HCT116 (cell line): ENCODE measurements around the gene NEK3. TPM values are rescaled to one million over a fixed set of nuclear protein-coding genes. Genes with fewer than 3 reads are reported as not detected.

ENCODE experiments used
- ATAC-seq: fragments of 200-7000 bp; cut with Tn5 transposase; 2 replicates; pipeline ENCODE4 v1.9.1; 2020; ENCODE audit warnings: mild to moderate bottlenecking, moderate library complexity
- BruUV-seq: library from RNA; stranded (reverse); fragments of 400-500 nt; replicated peaks from 2 replicates; lab custom pipeline; 2021; lab: Mats Ljungman, UMichigan
- CTCF ChIA-PET: fragments of 300-600 bp; sonication (Branson Sonifier 250); formaldehyde crosslinking; loops from one replicate; lab custom pipeline; 2021; ENCODE audit warnings: antibody characterized with exemption; lab: Charles Lee
- POLR2A ChIA-PET: fragments of 300-600, 350-600 bp; sonication (Branson Sonifier 250); formaldehyde crosslinking; loops from one replicate; lab custom pipeline; 2021; ENCODE audit warnings: antibody characterized with exemption; lab: Charles Lee
- RAD21 ChIA-PET, 2 experiments: fragments of 300-600 bp; sonication (Branson Sonifier 250); formaldehyde crosslinking; loops; one replicate each; lab custom pipeline; 2023; ENCODE audit warnings: low total read pairs in 2 of 2; ENCODE audit not compliant: uncharacterized antibody in 2 of 2, unreplicated experiment in 2 of 2, low non-redundant PET in 1 of 2; lab: Charles Lee
- DNase-seq: peaks from one replicate; pipeline ENCODE4 v3.0.0-alpha.2; 2010; ENCODE audit warnings: low read depth, low spot score
- H2AFZ ChIP-seq: fragments of 200-600 bp; shearing (Covaris generic), sonication (generic); 2 replicates; pipeline ENCODE4 v1.6.1; 2017; ENCODE audit warnings: low read depth, mixed run types, mixed read lengths, antibody characterized with exemption, low read length; ENCODE audit not compliant: poor library complexity, severe bottlenecking
- H3K27ac ChIP-seq: 2 replicates; pipeline ENCODE4 v1.5.1; 2012; ENCODE audit warnings: low read depth, low read length
- H3K27me3 ChIP-seq: fragments of 200-600 bp; sonication (generic); 2 replicates; pipeline ENCODE4 v1.6.1; 2016; ENCODE audit warnings: mixed run types, low read length, mixed read lengths; ENCODE audit not compliant: insufficient read depth
- H3K36me3 ChIP-seq, 2 experiments: fragments of 200-500 bp in 1 of 2; fragments of 200-600 bp in 1 of 2; sonication (Bioruptor generic) in 1 of 2; sonication (generic) in 1 of 2; 2 replicates each; pipeline versions ENCODE4 v1.5.1 to v1.6.1; 2014 to 2016; ENCODE audit warnings: low read length in 2 of 2, inconsistent platforms in 1 of 2, mixed read lengths in 1 of 2, mixed run types in 1 of 2; ENCODE audit not compliant: insufficient read depth in 2 of 2, control insufficient read depth in 1 of 2
- H3K4me1 ChIP-seq, 2 experiments: fragments of 200-600 bp in 1 of 2; sonication (generic) in 1 of 2; 2 replicates each; pipeline versions ENCODE4 v1.5.1 to v1.6.1; 2012 to 2017; ENCODE audit warnings: low read length in 2 of 2, inconsistent platforms in 1 of 2, mild to moderate bottlenecking in 1 of 2, mixed read lengths in 1 of 2, mixed run types in 1 of 2, moderate library complexity in 1 of 2; ENCODE audit not compliant: insufficient read depth in 2 of 2, control insufficient read depth in 1 of 2
- H3K4me2 ChIP-seq: fragments of 200-600 bp; sonication (generic); 2 replicates; pipeline ENCODE4 v1.6.1; 2017; ENCODE audit warnings: mixed run types, low read length, mixed read lengths
- H3K4me3 ChIP-seq, 2 experiments: fragments of 200-600 bp in 1 of 2; sonication (generic) in 1 of 2; replicated peaks in 1 of 2; 2 replicates each; pipeline ENCODE4 v1.5.1; 2011 to 2016; ENCODE audit warnings: low read length in 2 of 2, control low read depth in 1 of 2, low read depth in 1 of 2, mild to moderate bottlenecking in 1 of 2, mixed read lengths in 1 of 2, mixed run types in 1 of 2
- H3K79me2 ChIP-seq: fragments of 200-600 bp; sonication (generic); 2 replicates; pipeline ENCODE4 v1.6.1; 2017; ENCODE audit warnings: mild to moderate bottlenecking, mixed run types, low read length, moderate library complexity, mixed read lengths; ENCODE audit not compliant: insufficient read depth
- H3K9ac ChIP-seq: fragments of 200-600 bp; sonication (generic); 2 replicates; pipeline ENCODE4 v1.6.1; 2016; ENCODE audit warnings: low read length, mixed read lengths
- H3K9me2 ChIP-seq: fragments of 200-600 bp; sonication (generic), shearing (Covaris generic); 2 replicates; pipeline ENCODE4 v1.6.1; 2017; ENCODE audit warnings: mixed run types, mild to moderate bottlenecking, moderate library complexity; ENCODE audit not compliant: insufficient read depth
- H3K9me3 ChIP-seq, 2 experiments: fragments of 200-500 bp in 1 of 2; fragments of 200-600 bp in 1 of 2; sonication (Bioruptor generic) in 1 of 2; sonication (generic) in 1 of 2; 2 replicates each; pipeline ENCODE4 v1.6.1; 2014 to 2017; ENCODE audit warnings: low read length in 2 of 2, mixed read lengths in 2 of 2, inconsistent platforms in 1 of 2, low read depth in 1 of 2, mild to moderate bottlenecking in 1 of 2, mixed run types in 1 of 2, moderate library complexity in 1 of 2; ENCODE audit not compliant: control insufficient read depth in 1 of 2, insufficient read depth in 1 of 2
- H4K20me1 ChIP-seq: fragments of 200-600 bp; sonication (generic), shearing (Covaris generic); 2 replicates; pipeline ENCODE4 v1.6.1; 2017; ENCODE audit warnings: mixed run types, mild to moderate bottlenecking, moderate library complexity; ENCODE audit not compliant: insufficient read depth
- EGR1 ChIP-seq: IDR thresholded peaks from 2 replicates; pipeline ENCODE4 v1.6.1; 2012; ENCODE audit warnings: low read depth
- ELF1 ChIP-seq: IDR thresholded peaks from 2 replicates; pipeline ENCODE4 v1.6.1; 2012; ENCODE audit warnings: low read depth, borderline replicate concordance
- EZH2 ChIP-seq: fragments of 200-600 bp; sonication (generic); IDR thresholded peaks from 2 replicates; pipeline ENCODE4 v1.6.1; 2017; ENCODE audit warnings: antibody characterized with exemption, mixed run types
- FOSL1 ChIP-seq: IDR thresholded peaks from 2 replicates; pipeline ENCODE4 v1.6.1; 2012; ENCODE audit warnings: low read depth
- POLR2AphosphoS5 ChIP-seq: IDR thresholded peaks from 2 replicates; pipeline ENCODE4 v1.6.1; 2011; ENCODE audit warnings: mild to moderate bottlenecking, low read depth, low read length, moderate library complexity
- RAD21 ChIP-seq: IDR thresholded peaks from 2 replicates; pipeline ENCODE4 v1.6.1; 2012; ENCODE audit warnings: low read depth, mild to moderate bottlenecking
- TCF7L2 ChIP-seq: IDR thresholded peaks from 2 replicates; pipeline ENCODE4 v1.7.0; 2011; ENCODE audit warnings: borderline replicate concordance, inconsistent platforms; ENCODE audit not compliant: insufficient read depth, insufficient read length; ENCODE audit errors: extremely low read depth
- intact Hi-C: fragments of 100-400 bp; cut with micrococcal nuclease; formaldehyde crosslinking; loops from 2 replicates; pipeline ENCODE4 v1.10.0; 2022
- total RNA-seq: library from RNA; stranded (reverse); gene quantifications from one replicate; pipeline ENCODE4 v1.2.1, GENCODE V29; 2021; ENCODE audit not compliant: unreplicated experiment
- TF ChIP-seq, protein P1 (sequence below), 3 experiments: fragments of 200-600 bp in 1 of 3; sonication (generic) in 1 of 3; IDR thresholded peaks in 2 of 3; conservative IDR thresholded peaks in 1 of 3; 2 replicates each; pipeline ENCODE4 v1.5.1; 2012 to 2017; ENCODE audit warnings: low read depth in 2 of 3, low read length in 2 of 3, antibody characterized with exemption in 1 of 3, borderline replicate concordance in 1 of 3, control low read depth in 1 of 3, mild to moderate bottlenecking in 1 of 3, mixed read lengths in 1 of 3, mixed run types in 1 of 3, moderate library complexity in 1 of 3; ENCODE audit not compliant: insufficient read depth in 1 of 3

The NEK3 gene
- total RNA-seq, 1 experiment from 2014 or later = 15.7 TPM

DNA sequence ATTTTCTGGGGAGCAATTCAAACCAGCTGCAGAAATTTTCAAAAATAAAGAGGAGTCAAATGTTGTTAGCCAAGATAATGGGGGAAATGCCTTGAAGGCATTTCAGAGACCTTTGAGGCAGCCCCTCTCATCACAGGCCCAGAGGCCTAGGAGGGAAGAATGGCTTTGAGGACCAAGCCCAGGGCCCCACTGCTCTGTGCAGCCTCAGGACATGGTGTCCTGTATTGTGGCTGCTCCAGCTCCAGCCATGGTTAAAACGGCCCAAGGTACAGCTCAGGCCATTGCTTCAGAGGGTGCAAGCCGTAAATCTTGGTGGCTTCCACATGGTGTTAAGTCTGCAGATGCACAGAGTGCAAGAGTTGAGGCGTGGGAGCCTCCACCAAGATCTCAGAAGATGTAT lies 62.6 kb downstream of the NEK3 start:
- TF ChIP-seq POLR2AphosphoS5 = no peak
- TF ChIP-seq TCF7L2 = no peak
- TF ChIP-seq FOSL1 = no peak
- no peak for TF ChIP-seq EGR1
- TF ChIP-seq RAD21 = no peak
- H3K4me1 ChIP-seq = no peaks in the 10 kb centered on the region
- H3K9me3 ChIP-seq = no peaks in the 10 kb centered on the region
- H3K9me2 ChIP-seq = no peaks in the 10 kb centered on the region
- no peaks in the 10 kb centered on the region for H4K20me1 ChIP-seq
- no peak overlapping the region for H2AFZ ChIP-seq
- ChIA-PET RAD21 (no interaction called here), CTCF (interaction anchor here (1.0 kb wide), 1 partner anchor 8 kb away, joined by 3 read pairs; no protein-coding TSS in a partner anchor), POLR2A (no interaction called here)
- H3K27me3 ChIP-seq = no peaks in the 10 kb centered on the region
- no peaks in the 10 kb centered on the region for H3K79me2 ChIP-seq
- H3K27ac ChIP-seq = no peak overlapping the region
- no peaks in the 10 kb centered on the region for H3K36me3 ChIP-seq
- BruUV-seq = no TSS peak
- DNase-seq = no peak
- no peak overlapping the region for H3K9ac ChIP-seq
- no peak overlapping the region for H3K4me3 ChIP-seq
- no peak for ATAC-seq
- H3K4me2 ChIP-seq = no peak overlapping the region
- intact Hi-C loops = no loop called here

DNA sequence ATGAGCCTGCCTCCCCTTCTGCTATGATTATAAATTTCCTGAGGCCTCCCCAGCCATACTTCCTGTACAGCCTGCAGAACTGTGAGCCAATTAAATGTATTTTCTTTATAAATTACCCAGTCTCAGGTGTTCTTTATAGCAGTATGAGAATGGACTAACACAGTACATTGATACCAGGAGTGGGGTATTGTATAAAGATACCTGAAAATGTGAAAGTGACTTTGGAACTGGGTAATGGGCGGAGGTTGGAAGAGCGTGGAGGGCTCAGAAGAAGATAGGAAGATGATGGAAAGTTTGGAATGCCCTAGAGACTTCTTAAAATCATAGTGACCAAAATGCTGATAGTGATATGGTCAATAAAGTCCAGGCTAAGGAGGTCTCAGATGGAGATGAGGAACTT lies 63.3 kb downstream of the NEK3 start:
- no peak overlapping the region for H3K27ac ChIP-seq
- no peak overlapping the region for H2AFZ ChIP-seq
- POLR2A ChIA-PET = no interaction called here

More for the DNA sequence above, 63.3 kb downstream of the NEK3 start:
- Histone ChIP-seq H3K36me3 (no peaks in the 10 kb centered on the region), H3K4me1 (no peaks in the 10 kb centered on the region), H3K4me3 (no peak overlapping the region), H3K79me2 (no peaks in the 10 kb centered on the region), H4K20me1 (no peaks in the 10 kb centered on the region), H3K9me3 (no peaks in the 10 kb centered on the region), H3K4me2 (no peak overlapping the region), H3K9me2 (no peaks in the 10 kb centered on the region), H3K27me3 (no peaks in the 10 kb centered on the region), H3K9ac (no peak overlapping the region)
- intact Hi-C loops = no loop called here
- BruUV-seq = no TSS peak
- DNase-seq (no peak), ATAC-seq (no peak)
- CTCF ChIA-PET = no interaction called here
- RAD21 ChIA-PET = no interaction called here
- no peak for TF ChIP-seq POLR2AphosphoS5
- TF ChIP-seq, protein P1, sequence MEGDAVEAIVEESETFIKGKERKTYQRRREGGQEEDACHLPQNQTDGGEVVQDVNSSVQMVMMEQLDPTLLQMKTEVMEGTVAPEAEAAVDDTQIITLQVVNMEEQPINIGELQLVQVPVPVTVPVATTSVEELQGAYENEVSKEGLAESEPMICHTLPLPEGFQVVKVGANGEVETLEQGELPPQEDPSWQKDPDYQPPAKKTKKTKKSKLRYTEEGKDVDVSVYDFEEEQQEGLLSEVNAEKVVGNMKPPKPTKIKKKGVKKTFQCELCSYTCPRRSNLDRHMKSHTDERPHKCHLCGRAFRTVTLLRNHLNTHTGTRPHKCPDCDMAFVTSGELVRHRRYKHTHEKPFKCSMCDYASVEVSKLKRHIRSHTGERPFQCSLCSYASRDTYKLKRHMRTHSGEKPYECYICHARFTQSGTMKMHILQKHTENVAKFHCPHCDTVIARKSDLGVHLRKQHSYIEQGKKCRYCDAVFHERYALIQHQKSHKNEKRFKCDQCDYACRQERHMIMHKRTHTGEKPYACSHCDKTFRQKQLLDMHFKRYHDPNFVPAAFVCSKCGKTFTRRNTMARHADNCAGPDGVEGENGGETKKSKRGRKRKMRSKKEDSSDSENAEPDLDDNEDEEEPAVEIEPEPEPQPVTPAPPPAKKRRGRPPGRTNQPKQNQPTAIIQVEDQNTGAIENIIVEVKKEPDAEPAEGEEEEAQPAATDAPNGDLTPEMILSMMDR (IDR thresholded peaks at IDR 0.05 in 2 of 3, conservative IDR thresholded peaks at IDR 0.05 in 1 of 3; ENCODE audit: borderline replicate concordance in 1 of 3, insufficient read depth in 1 of 3, low read depth in 2 of 3, low read length in 2 of 3) = no peak
- no peak for TF ChIP-seq ELF1
- TF ChIP-seq EZH2 = no peak
